ENCODE data around the gene PKIB.

PKIB gene

GRCh38 chr6:122669418-122669817 lies 59.2 kb downstream of the PKIB start:
- DNase-seq (ENCODE audit: low read depth, low spot score) = no peak

GRCh38 chr6:122669868-122670267 lies 59.7 kb downstream of the PKIB start:
- DNase-seq (ENCODE audit: low read depth, low spot score) = no peak

DNA sequence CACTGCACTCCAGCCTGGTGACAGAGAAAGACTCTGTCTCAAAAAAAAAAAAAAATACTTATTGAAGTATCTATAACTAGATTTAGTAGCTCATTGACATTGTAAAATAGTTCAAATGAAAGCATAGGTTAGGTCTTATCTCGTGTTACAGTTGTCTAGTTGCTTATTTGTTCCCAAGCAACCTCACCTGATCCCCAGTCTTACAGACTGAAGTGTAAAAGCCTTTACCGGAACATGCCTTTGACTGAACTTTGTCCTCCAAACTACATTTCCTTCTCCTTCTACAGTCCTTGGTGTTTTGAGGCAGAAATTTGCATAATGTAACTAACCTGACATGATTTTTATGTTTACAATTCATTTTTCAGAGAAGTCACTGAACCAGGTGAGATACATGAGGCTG lies 61.0 kb downstream of the PKIB start:
- DNase-seq (ENCODE audit: low read depth, low spot score) = no peak

DNA sequence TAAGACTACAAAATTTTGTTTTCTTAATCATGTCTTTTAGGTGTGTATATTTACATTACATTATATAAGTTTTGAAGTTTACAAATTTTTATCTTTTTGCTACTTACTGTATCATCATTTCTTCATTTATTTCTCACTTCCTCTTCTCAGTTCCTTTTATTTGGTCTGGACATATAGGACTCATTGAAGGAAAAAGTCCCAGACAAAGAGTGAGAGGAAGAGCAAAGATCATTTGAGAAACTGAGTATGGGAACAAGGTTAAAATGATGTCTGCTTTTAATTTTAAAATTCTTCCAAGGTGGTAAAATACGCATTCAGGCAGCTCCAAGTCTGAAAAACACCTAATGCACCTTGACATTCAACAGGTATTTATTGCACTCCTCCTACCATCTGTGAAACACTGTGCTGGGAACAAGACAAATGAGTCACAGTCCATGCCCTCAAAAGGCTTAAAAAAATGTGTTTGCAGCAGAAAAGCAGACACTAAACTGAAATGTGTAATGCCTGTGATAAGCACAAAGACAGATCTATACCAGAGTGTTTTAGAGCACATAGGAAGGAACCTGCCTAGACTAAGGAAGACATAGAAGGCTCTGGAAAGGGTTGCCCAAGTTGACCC lies 63.2 kb downstream of the PKIB start:
- DNase-seq (ENCODE audit: low read depth, low spot score) = no peak

DNA sequence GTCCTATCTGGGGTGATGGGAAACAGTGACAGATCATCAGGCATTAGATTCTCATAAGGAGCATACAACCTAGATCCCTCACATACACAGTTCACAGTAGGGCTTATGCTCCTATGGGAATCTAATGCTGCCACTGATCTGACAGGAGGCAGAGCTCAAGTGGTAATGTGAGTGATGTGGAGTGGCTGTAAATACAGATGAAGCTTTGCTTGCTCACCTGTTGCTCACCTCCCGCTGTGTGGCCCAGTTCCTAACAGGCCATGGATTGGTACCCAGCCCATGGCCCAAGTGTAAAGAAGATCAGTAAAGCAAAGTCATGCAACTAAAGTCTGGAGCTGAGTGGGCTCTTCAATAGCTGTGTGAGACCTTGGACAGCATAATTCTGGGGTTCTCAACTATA lies 65.9 kb downstream of the PKIB start:
- no peak for DNase-seq (ENCODE audit: low read depth, low spot score)

GRCh38 chr6:122676688-122677087 lies 66.5 kb downstream of the PKIB start:
- no peak for DNase-seq (ENCODE audit: low read depth, low spot score)

- no peak for DNase-seq (ENCODE audit: low read depth, low spot score)
Observed at GRCh38 chr6:122677406-122677805, 67.2 kb downstream of the PKIB start.

DNA sequence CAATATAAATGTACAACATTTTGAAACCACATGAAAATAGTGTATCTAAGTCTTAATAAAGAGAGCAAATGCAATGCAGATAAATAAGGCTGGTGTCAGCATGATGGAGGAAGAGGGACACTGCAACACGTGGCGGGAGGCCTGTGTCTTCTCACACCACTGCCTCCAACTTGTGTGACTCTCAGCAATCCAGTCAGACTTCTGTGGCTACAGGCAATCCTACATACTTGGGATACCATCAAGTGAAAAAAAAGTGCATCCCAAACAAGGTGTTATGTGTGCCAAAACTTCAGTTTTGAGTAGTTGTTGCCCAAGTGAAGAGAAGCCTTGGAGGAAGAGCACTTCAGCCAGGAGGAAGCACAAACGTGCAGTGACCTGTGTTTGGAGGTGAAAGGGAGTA lies 68.6 kb downstream of the PKIB start:
- no peak for DNase-seq (ENCODE audit: low read depth, low spot score)

DNA sequence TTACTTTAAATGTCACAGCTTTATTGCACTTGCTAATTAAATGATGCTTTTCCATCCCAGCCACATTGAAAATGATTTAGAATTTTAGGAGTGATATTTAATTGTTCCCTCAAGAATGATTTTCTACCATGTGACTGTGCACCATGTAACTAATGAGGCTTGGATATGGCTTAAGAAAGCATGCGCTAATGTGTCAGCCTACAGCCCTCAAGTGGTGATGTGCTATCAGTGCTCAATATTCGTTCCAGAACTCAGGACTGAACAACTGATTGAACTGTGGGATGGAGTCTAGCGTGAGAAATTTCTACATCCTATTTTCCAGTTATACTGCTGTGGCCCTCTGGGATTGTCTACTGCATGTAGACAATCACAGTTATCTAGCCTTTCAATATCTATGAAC lies 71.5 kb downstream of the PKIB start:
- no peak for DNase-seq (ENCODE audit: low read depth, low spot score)

- DNase-seq (ENCODE audit: low read depth, low spot score) = no peak
Observed at GRCh38 chr6:122683989-122684651, 73.9 kb downstream of the PKIB start.

GRCh38 chr6:122692175-122692598 lies 82.0 kb downstream of the PKIB start:
- peak; percentile 84 for DNase-seq (ENCODE audit: low read depth, low spot score)

- no peak for DNase-seq (ENCODE audit: low read depth, low spot score)
Observed at GRCh38 chr6:122692807-122693580, 82.8 kb downstream of the PKIB start.

DNA sequence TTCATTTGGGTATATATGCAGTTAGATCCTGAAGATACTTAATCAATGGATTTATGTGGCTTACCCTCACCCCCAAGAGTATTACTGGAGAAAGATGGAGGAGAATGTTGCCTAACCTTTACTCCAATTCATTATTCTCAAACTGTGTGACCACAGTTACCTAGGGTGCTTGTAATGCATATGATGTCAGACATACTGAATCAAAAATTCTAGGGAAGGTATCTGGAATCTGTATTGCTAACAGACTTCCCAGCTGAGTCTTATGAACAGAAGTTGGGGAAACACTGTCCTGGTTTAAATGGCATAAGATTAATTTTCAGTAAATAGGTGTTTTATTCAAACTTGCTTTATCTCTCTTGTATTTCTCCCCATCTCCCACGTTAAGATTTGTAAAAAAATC lies 83.9 kb downstream of the PKIB start:
- no peak for DNase-seq (ENCODE audit: low read depth, low spot score)

DNA sequence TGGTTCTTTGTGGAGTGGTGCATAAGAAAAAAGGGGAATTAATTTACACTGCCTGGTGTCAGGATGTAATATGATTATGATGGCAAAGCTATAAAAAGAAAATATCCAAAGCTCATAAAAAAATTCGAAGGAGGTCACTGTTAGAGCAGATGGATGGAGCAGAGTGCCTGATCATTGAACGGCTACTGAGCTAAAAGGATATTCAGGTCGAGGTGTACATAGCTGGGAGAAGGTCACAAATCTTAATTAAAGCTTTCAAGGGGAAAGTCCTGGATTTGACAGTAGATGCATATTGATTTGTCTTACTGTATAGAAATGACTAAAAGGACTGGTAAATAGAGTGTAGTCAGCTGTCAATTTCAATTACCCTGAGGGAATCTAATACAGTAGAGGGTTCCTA lies 84.4 kb downstream of the PKIB start:
- DNase-seq (ENCODE audit: low read depth, low spot score) = no peak

- DNase-seq (ENCODE audit: low read depth, low spot score) = no peak
Observed at GRCh38 chr6:122695188-122695587, 85.0 kb downstream of the PKIB start.

- no peak for DNase-seq (ENCODE audit: low read depth, low spot score)
Observed at GRCh38 chr6:122696079-122696478, 85.9 kb downstream of the PKIB start.

DNA sequence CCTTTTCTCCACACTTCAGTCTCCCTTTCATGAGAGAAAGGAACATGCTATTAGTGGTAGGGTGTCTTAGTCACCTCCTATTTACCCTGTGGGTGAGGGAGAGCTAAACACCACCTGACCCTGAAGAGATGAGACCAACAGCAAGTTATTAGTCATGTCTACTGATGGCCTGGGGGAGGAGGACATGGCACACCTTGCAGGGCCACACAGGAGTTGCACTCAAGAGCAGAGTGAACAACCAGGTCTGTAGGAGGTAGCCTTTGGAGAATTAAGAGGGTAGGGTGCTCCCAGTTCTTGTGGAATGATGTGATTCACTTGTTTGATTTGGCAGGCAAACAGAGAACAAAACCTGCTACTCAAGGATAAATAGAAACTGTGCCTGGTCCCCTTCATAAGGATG lies 86.6 kb downstream of the PKIB start:
- DNase-seq (ENCODE audit: low read depth, low spot score) = no peak

- peak; percentile 52 for DNase-seq (ENCODE audit: low read depth, low spot score)
Observed at GRCh38 chr6:122697458-122697857, 87.3 kb downstream of the PKIB start.

DNA sequence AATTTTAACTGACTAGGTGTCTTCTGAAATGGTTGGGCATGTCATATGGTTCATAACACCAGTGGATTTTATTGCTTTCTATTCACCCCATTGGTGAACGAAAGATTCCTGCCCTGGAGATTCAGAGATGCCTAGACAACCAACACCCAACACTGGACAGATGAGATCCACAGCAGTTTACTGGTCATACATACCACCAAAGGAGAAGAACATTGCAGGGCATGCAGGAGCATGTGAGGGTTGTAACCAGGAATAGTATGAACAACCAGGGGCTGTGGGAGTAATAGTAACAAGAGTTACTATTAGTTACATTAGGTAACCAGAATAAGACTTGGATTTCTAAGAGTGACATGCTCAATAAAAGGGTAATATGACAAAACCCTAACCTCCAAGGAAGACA lies 91.5 kb downstream of the PKIB start:
- DNase-seq (ENCODE audit: low read depth, low spot score) = no peak

GRCh38 chr6:122702841-122703240 lies 92.6 kb downstream of the PKIB start:
- DNase-seq (ENCODE audit: low read depth, low spot score) = no peak

- no peak for DNase-seq (ENCODE audit: low read depth, low spot score)
Observed at GRCh38 chr6:122704066-122704465, 93.9 kb downstream of the PKIB start.

DNA sequence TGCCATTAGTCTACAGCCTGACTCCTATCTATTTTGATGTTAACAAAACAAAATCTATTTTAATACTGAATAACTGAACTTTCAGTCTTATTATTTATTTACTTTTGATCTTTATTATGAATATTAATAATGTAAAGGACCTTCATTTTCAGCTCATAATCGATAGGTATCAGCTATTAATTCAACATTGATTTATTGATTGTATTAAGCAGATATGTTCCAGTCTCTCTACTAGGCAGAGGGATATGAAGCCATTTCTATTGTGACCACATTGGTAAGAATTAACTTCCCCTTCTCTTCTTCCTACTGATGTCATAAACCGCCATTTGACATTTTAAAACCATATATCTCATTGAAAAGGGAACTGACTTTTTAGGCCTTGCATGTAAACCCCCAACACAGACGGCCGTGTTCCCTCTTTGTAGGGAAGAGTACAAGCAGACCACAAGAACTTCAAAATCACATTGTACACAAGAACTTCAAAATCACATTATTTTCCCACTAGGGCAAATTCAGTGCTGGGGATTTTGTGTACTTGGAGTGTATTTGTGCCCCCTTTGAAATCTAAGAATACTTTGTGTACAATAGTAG lies 99.8 kb downstream of the PKIB start:
- no peak for DNase-seq (ENCODE audit: low read depth, low spot score)
